ENCODE results near the gene ATP2B2.

DNA sequence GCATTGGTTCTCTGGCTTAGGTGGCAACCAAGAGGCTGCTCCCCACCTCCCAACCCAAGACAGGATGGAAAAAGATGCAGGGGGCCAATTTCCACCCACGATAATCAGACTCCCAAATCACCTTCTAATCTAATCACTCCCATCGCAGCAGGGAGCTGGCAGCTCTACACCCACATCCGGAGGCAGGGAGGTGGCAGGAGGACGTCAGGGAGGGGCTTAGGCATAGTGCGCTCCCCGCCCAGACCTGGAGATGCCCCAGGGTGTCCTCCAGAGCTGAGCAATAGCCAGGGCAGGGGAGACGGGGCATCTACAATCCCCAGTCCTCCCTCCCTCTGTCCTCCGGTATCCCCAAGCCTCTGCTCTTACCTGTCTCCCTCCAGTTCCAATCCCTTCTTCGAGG lies 114.0 kb downstream of the ATP2B2 start:
- TF ChIP-seq, protein P1, sequence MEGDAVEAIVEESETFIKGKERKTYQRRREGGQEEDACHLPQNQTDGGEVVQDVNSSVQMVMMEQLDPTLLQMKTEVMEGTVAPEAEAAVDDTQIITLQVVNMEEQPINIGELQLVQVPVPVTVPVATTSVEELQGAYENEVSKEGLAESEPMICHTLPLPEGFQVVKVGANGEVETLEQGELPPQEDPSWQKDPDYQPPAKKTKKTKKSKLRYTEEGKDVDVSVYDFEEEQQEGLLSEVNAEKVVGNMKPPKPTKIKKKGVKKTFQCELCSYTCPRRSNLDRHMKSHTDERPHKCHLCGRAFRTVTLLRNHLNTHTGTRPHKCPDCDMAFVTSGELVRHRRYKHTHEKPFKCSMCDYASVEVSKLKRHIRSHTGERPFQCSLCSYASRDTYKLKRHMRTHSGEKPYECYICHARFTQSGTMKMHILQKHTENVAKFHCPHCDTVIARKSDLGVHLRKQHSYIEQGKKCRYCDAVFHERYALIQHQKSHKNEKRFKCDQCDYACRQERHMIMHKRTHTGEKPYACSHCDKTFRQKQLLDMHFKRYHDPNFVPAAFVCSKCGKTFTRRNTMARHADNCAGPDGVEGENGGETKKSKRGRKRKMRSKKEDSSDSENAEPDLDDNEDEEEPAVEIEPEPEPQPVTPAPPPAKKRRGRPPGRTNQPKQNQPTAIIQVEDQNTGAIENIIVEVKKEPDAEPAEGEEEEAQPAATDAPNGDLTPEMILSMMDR (IDR thresholded peaks at IDR 0.05) = no peak
- TF ChIP-seq POLR2A (IDR thresholded peaks at IDR 0.05) (no peak), POLR2AphosphoS5 (IDR thresholded peaks at IDR 0.05) (no peak)
